Kidney (tissue), 14 donors: ENCODE measurements around the gene C1QL2. TPM values are rescaled to one million over a fixed set of nuclear protein-coding genes. Genes with fewer than 3 reads are reported as not detected.

Source experiments
- DNase-seq, 5 donors: peaks; one replicate each; pipeline ENCODE4 v3.0.0-alpha.2; 2013 to 2020
- FAIRE-seq: peaks from 2 replicates; lab custom pipeline; 2012; peaks lifted over from hg19 to GRCh38; lab: Jason Lieb, UNC
- H3K27ac ChIP-seq, 2 donors: one replicate each; pipeline ENCODE4 v1.7.0; 2013; ENCODE audit warnings: low read depth in 2 of 2, low read length in 2 of 2, inconsistent platforms in 1 of 2
- H3K27me3 ChIP-seq: one replicate; pipeline ENCODE4 v1.7.1; 2013; ENCODE audit warnings: low read length, inconsistent platforms; ENCODE audit not compliant: control insufficient read depth, insufficient read depth
- H3K36me3 ChIP-seq, 3 donors: one replicate each; pipeline versions ENCODE4 v1.7.0 to v1.7.1; 2013; ENCODE audit warnings: low read length in 3 of 3, control low read depth in 1 of 3, inconsistent platforms in 1 of 3; ENCODE audit not compliant: insufficient read depth in 3 of 3, control insufficient read depth in 2 of 3
- H3K4me1 ChIP-seq, 3 donors: one replicate each; pipeline versions ENCODE4 v1.7.0 to v1.7.1; 2013; ENCODE audit warnings: low read length in 3 of 3, inconsistent platforms in 1 of 3, low read depth in 1 of 3; ENCODE audit not compliant: control insufficient read depth in 2 of 3, insufficient read depth in 2 of 3
- H3K4me3 ChIP-seq, 3 donors: one replicate each; pipeline versions ENCODE4 v1.7.0 to v1.8.1; 2013; ENCODE audit warnings: low read length in 3 of 3, control low read depth in 1 of 3, inconsistent platforms in 1 of 3
- H3K9ac ChIP-seq, 3 donors: one replicate each; pipeline versions ENCODE4 v1.7.0 to v1.7.1; 2013; ENCODE audit warnings: low read length in 3 of 3, control low read depth in 1 of 3, inconsistent platforms in 1 of 3
- H3K9me3 ChIP-seq, 3 donors: one replicate each; pipeline versions ENCODE4 v1.7.0 to v1.7.1; 2013; ENCODE audit warnings: low read length in 3 of 3, control low read depth in 1 of 3, inconsistent platforms in 1 of 3; ENCODE audit not compliant: control insufficient read depth in 2 of 3, insufficient read depth in 1 of 3
- intact Hi-C: fragments of 100-400 bp; cut with DNase I; formaldehyde crosslinking; loops from one replicate; pipeline ENCODE4 v1.11.1; 2022
- polyA plus RNA-seq: library from polyadenylated mRNA; stranded (reverse); fragments of 350-450 nt; fragmentation: Illumina TruSeq; extraction: RNeasy Lipid Tissue Mini Kit (QIAGEN cat#74804); gene quantifications from one replicate; pipeline ENCODE4 v1.2.3, GENCODE V29; 2014; ENCODE audit warnings: low read depth, low replicate concordance; ENCODE audit not compliant: insufficient read depth
- total RNA-seq: library from RNA; stranded (reverse); fragmentation: NEBNext Ultra II Directional; extraction: Animal tissue kit (Norgen Biotek cat#: 25700); gene quantifications from one replicate; pipeline ENCODE4 v1.2.1, GENCODE V29; 2021
- TF ChIP-seq, protein P1 (sequence below): IDR thresholded peaks from 3 replicates; pipeline ENCODE4 v1.5.1; 2012; ENCODE audit warnings: mild to moderate bottlenecking, moderate library complexity, borderline replicate concordance; ENCODE audit not compliant: insufficient read depth; ENCODE audit errors: extremely low read depth
- donor health status: control.
- donor health status: control.
- donor health status: control.
- donor health status: control.
- donor health status: control.
- donor health status: DM: yes; HTN: yes; CAD: no.
- donor health status: Normal renal cell carcinoma (clear cell type).

The C1QL2 gene
- total and polyA plus RNA-seq, 2 donors from 2014 or later = not detected

DNA sequence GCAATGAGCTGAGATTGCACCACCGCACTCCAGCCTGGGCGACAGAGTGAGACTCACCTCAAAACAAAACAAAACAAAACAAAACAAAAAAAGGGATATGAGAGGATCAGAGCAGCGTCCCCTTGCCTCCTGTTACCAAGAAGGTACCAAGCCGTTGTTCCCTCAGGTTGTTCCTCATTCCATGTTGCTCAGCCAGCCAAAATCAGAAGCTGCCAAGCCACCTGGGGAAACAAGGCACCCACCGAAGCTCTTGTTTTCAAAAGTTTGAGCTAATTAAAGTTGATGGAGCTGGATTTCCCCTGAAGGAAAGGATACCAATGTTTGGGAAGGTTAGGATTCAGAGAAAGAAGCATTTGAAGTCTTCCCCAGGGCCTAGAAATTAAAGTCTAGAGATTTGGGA is 43.3 kb upstream of the C1QL2 start:
- H3K27ac ChIP-seq = no peak overlapping the region
- no peaks in the 10 kb centered on the region for H3K27me3 ChIP-seq
- TF ChIP-seq, protein P1, sequence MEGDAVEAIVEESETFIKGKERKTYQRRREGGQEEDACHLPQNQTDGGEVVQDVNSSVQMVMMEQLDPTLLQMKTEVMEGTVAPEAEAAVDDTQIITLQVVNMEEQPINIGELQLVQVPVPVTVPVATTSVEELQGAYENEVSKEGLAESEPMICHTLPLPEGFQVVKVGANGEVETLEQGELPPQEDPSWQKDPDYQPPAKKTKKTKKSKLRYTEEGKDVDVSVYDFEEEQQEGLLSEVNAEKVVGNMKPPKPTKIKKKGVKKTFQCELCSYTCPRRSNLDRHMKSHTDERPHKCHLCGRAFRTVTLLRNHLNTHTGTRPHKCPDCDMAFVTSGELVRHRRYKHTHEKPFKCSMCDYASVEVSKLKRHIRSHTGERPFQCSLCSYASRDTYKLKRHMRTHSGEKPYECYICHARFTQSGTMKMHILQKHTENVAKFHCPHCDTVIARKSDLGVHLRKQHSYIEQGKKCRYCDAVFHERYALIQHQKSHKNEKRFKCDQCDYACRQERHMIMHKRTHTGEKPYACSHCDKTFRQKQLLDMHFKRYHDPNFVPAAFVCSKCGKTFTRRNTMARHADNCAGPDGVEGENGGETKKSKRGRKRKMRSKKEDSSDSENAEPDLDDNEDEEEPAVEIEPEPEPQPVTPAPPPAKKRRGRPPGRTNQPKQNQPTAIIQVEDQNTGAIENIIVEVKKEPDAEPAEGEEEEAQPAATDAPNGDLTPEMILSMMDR = no peak
- intact Hi-C loops = no loop called here
- DNase-seq (no peak), FAIRE-seq (no peak)
- no peak overlapping the region for H3K9ac ChIP-seq
- H3K4me1 ChIP-seq = no peaks in the 10 kb centered on the region
- no peaks in the 10 kb centered on the region for H3K36me3 ChIP-seq
- no peaks in the 10 kb centered on the region for H3K9me3 ChIP-seq
- H3K4me3 ChIP-seq = no peak overlapping the region

DNA sequence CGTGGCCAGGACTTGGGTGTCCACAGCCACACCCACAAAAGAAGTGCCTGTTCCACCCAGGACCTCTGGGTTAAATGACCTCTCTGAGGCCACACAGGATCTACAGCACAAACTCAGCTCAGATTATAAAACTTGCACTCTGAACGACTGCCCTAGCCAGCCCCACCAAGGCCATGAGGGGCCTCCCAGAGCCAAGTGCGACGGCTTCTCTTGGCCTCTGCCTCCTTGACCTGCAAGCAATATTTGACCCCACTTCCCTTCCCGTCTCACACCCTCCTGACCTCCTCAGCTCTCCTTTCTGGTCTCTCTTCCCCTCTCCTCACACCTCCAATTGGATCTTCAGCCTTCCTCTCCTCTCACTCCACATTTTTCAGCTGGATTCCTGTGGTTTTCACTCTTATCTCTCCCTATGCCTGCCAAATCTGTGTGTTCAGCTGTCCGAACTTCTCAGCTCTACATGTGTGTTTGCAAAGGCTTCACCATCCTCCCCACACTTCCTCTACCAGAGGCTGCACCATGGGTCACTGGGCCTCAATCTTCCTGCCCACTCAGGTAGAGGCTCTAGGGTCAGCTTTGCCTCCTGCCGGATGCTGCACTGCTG is 39.8 kb upstream of the C1QL2 start:
- intact Hi-C loops = no loop called here
- TF ChIP-seq, protein P1 = no peak
- Histone ChIP-seq H3K27me3 (no peaks in the 10 kb centered on the region), H3K9me3 (no peaks in the 10 kb centered on the region), H3K9ac (no peak overlapping the region), H3K4me1 (no peaks in the 10 kb centered on the region), H3K36me3 (no peaks in the 10 kb centered on the region), H3K4me3 (no peak overlapping the region), H3K27ac (no peak overlapping the region)
- no peak for DNase-seq
- no peak for FAIRE-seq

DNA sequence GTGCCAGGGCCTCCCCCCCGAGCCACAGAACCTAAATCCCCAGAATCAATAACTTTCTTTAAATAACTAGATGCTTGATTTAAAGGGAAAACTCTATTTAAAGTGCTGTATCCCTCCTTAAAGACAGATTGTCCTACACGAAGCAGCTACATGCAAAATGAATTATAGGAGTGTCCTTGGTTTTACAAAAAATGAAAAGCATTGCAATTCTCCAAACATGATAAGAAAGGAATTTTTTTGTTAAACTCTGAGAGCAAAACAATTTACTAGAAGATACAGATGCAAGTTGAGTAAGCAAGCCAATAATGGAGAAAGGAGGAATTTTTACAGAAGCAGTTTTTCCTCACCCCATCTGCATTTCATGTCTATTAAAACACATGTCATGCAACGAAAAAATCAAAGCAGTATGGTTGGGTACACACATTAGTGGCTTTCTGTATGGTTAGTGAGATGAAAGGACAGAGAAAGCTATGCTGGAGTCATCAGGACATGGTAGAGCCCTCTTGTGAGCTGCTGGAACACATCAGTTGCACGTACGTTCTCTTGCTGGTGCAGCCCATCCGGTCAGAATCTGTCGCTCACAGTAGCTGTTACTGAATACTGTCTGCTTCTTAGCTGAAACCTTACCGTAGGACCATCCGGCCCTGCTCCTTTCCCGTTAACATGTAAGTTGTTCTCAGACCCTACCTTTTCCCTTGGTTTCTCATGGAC is 39.1 kb upstream of the C1QL2 start:
- FAIRE-seq = no peak
- DNase-seq = no peak
- H3K4me3 ChIP-seq = no peak overlapping the region
- no peak overlapping the region for H3K9ac ChIP-seq
- H3K36me3 ChIP-seq = no peaks in the 10 kb centered on the region
- TF ChIP-seq, protein P1 = no peak
- H3K27ac ChIP-seq = no peak overlapping the region
- H3K4me1 ChIP-seq = no peaks in the 10 kb centered on the region
- no peaks in the 10 kb centered on the region for H3K27me3 ChIP-seq
- no peaks in the 10 kb centered on the region for H3K9me3 ChIP-seq
- intact Hi-C loops = no loop called here
